Measurements from ENCODE around the gene GASK1A.

DNA sequence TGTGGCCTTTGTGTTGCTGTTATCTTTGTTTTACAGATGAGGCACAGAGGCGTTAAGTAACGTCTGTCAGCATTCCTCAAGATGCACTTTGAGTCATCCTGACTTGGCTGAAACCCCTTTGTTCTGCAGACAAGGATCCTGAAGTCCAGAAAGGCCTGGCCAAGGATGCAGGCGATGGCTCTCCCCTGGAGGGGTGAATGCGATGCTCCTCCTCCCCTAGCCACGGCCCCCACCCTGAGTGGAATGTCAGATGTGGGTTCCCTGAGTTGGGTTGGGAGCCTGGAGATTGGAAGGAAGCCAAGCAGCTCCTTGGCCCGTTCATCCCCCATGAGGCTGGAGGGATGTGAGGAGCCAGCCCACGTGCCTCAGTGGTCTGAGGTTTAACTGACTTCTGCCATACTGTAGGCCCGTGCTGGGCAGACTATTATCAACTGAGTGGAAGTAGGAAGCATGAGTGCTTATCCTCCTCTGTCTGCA is 83.5 kb downstream of the GASK1A start:
- TF ChIP-seq POLR2A (IDR thresholded peaks at IDR 0.05), result no peak
- no peak for TF ChIP-seq POLR2AphosphoS5 (IDR thresholded peaks at IDR 0.05)
- TF ChIP-seq, protein P1, sequence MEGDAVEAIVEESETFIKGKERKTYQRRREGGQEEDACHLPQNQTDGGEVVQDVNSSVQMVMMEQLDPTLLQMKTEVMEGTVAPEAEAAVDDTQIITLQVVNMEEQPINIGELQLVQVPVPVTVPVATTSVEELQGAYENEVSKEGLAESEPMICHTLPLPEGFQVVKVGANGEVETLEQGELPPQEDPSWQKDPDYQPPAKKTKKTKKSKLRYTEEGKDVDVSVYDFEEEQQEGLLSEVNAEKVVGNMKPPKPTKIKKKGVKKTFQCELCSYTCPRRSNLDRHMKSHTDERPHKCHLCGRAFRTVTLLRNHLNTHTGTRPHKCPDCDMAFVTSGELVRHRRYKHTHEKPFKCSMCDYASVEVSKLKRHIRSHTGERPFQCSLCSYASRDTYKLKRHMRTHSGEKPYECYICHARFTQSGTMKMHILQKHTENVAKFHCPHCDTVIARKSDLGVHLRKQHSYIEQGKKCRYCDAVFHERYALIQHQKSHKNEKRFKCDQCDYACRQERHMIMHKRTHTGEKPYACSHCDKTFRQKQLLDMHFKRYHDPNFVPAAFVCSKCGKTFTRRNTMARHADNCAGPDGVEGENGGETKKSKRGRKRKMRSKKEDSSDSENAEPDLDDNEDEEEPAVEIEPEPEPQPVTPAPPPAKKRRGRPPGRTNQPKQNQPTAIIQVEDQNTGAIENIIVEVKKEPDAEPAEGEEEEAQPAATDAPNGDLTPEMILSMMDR (IDR thresholded peaks at IDR 0.05), result no peak
- TF ChIP-seq EP300 (IDR thresholded peaks at IDR 0.05), result no peak

Data from sigmoid colon (tissue), 4 donors.